HG02610 (cell line): ENCODE results near the gene FREM2.

Experiments used
- ATAC-seq: cut with Tn5 transposase; IDR thresholded peaks from one replicate; pipeline ENCODE4 v1.9.1; 2021; ENCODE audit warnings: mild to moderate bottlenecking, moderate library complexity; ENCODE audit not compliant: unreplicated experiment

The FREM2 gene

GRCh38 chr13:38880397-38880796 lies 193.5 kb downstream of the FREM2 start:
- ATAC-seq: no peak

- no peak for ATAC-seq
Measured at GRCh38 chr13:38883783-38884182, 196.9 kb downstream of the FREM2 start.

GRCh38 chr13:38888309-38888708 lies 201.4 kb downstream of the FREM2 start:
- no peak for ATAC-seq

GRCh38 chr13:38895075-38895474 lies 208.2 kb downstream of the FREM2 start:
- no peak for ATAC-seq

GRCh38 chr13:38897521-38897920 lies 210.6 kb downstream of the FREM2 start:
- no peak for ATAC-seq

- ATAC-seq: no peak
Measured at GRCh38 chr13:38898481-38898880, 211.6 kb downstream of the FREM2 start.

GRCh38 chr13:38899571-38899970 lies 212.7 kb downstream of the FREM2 start:
- ATAC-seq: no peak

- ATAC-seq: no peak
Measured at GRCh38 chr13:38900188-38900587, 213.3 kb downstream of the FREM2 start.

- ATAC-seq: no peak
Measured at GRCh38 chr13:38902551-38902950, 215.7 kb downstream of the FREM2 start.

GRCh38 chr13:38905081-38905480 lies 218.2 kb downstream of the FREM2 start:
- ATAC-seq: no peak

- no peak for ATAC-seq
Measured at GRCh38 chr13:38905861-38906260, 219.0 kb downstream of the FREM2 start.

GRCh38 chr13:38908574-38908973 lies 221.7 kb downstream of the FREM2 start:
- ATAC-seq: no peak

- ATAC-seq: no peak
Measured at GRCh38 chr13:38914070-38914469, 227.2 kb downstream of the FREM2 start.

- no peak for ATAC-seq
Measured at GRCh38 chr13:38921081-38921480, 234.2 kb downstream of the FREM2 start.

- no peak for ATAC-seq
Measured at GRCh38 chr13:38922170-38922569, 235.3 kb downstream of the FREM2 start.

- ATAC-seq: no peak
Measured at GRCh38 chr13:38933786-38934185, 246.9 kb downstream of the FREM2 start.
